OCI-LY1 (cell line): ENCODE results near the gene MYO5B.

Source experiments
- H2AFZ ChIP-seq: fragments of 200-600 bp; sonication (generic), shearing (Covaris generic); 2 replicates; pipeline ENCODE4 v1.6.0; 2014; ENCODE audit warnings: antibody characterized with exemption, mild to moderate bottlenecking, low read length
- H3F3A ChIP-seq: fragments of 200-600 bp; sonication (generic), shearing (Covaris generic); 2 replicates; pipeline ENCODE4 v1.6.0; 2014; ENCODE audit warnings: mild to moderate bottlenecking, antibody characterized with exemption, low read length, moderate library complexity; ENCODE audit not compliant: insufficient read depth
- H3K27ac ChIP-seq: fragments of 200-600 bp; sonication (generic); 2 replicates; pipeline ENCODE4 v1.5.1; 2014; ENCODE audit warnings: low read length, mixed run types, mild to moderate bottlenecking, low read depth; ENCODE audit not compliant: poor library complexity, severe bottlenecking
- H3K27me3 ChIP-seq: fragments of 200-600 bp; sonication (generic); 2 replicates; pipeline ENCODE4 v1.6.0; 2014; ENCODE audit warnings: antibody characterized with exemption, mild to moderate bottlenecking, low read length, moderate library complexity; ENCODE audit not compliant: insufficient read depth
- H3K36me3 ChIP-seq: fragments of 200-600 bp; sonication (generic); 2 replicates; pipeline ENCODE4 v1.6.1; 2014; ENCODE audit warnings: mild to moderate bottlenecking, antibody characterized with exemption, low read length, moderate library complexity, mixed read lengths; ENCODE audit not compliant: insufficient read depth
- H3K4me1 ChIP-seq: fragments of 200-600 bp; sonication (generic); 2 replicates; pipeline ENCODE4 v1.5.1; 2014; ENCODE audit warnings: mild to moderate bottlenecking, low read length, moderate library complexity; ENCODE audit not compliant: insufficient read depth, severe bottlenecking
- H3K4me2 ChIP-seq: fragments of 200-600 bp; sonication (generic), shearing (Covaris generic); 2 replicates; pipeline ENCODE4 v1.6.1; 2014; ENCODE audit warnings: low read length
- H3K4me3 ChIP-seq: fragments of 200-600 bp; sonication (generic); 2 replicates; pipeline ENCODE4 v1.5.1; 2014; ENCODE audit warnings: low read length, low read depth, mild to moderate bottlenecking, mixed read lengths; ENCODE audit not compliant: poor library complexity, severe bottlenecking
- H3K79me2 ChIP-seq: fragments of 200-600 bp; shearing (Covaris generic); 2 replicates; pipeline ENCODE4 v1.6.1; 2016; ENCODE audit warnings: mixed run types, low read length, mixed read lengths; ENCODE audit not compliant: insufficient read depth
- H3K9ac ChIP-seq: fragments of 200-600 bp; sonication (generic), shearing (Covaris generic); 2 replicates; pipeline ENCODE4 v1.6.1; 2014; ENCODE audit warnings: mild to moderate bottlenecking, low read length, mixed read lengths
- H3K9me2 ChIP-seq: fragments of 200-600 bp; sonication (generic), shearing (Covaris generic); 2 replicates; pipeline ENCODE4 v1.6.1; 2014; ENCODE audit warnings: low read depth, mild to moderate bottlenecking, low read length, mixed read lengths
- H3K9me3 ChIP-seq: fragments of 200-600 bp; shearing (Covaris generic); 2 replicates; pipeline ENCODE4 v1.6.1; 2014; ENCODE audit warnings: low read length, mixed read lengths
- H4K20me1 ChIP-seq: fragments of 200-600 bp; sonication (generic), shearing (Covaris generic); 2 replicates; pipeline ENCODE4 v1.6.0; 2016; ENCODE audit warnings: mild to moderate bottlenecking, low read length; ENCODE audit not compliant: insufficient read depth
- EZH2 ChIP-seq: fragments of 200-600 bp; sonication (generic), shearing (Covaris generic); IDR thresholded peaks from 2 replicates; pipeline ENCODE4 v1.8.0; 2017; ENCODE audit warnings: borderline replicate concordance, mixed run types, mild to moderate bottlenecking, antibody characterized with exemption, low read length, moderate library complexity, mixed read lengths
- TF ChIP-seq, protein P1 (sequence below): fragments of 200-600 bp; sonication (generic), shearing (Covaris generic); IDR thresholded peaks from 2 replicates; pipeline ENCODE4 v1.5.1; 2017; ENCODE audit warnings: mild to moderate bottlenecking, antibody characterized with exemption, low read length, moderate library complexity, mixed read lengths

Gene MYO5B

DNA sequence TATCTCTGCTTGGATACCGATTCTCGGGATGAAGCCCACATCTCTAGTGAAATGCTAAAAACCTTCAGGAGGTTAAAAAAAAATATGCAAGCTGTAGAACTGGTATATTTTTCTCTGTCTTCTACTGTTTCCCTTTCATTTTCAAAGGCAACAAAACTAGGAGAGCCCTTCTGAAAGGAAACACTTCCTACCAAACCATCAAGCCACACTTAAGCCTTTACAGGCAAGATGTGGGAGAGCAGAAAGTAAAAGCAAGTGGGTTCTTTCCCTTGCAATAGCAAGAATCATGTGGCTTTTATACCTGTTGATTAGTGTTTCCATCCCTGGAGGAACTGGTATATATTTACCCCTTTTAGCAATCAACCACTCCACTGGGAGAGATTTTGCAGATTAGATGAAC is 233.7 kb downstream of the MYO5B start:
- Histone ChIP-seq H3K36me3 (no peaks in the 10 kb centered on the region), H3K9me3 (no peaks in the 10 kb centered on the region), H3K9me2 (no peaks in the 10 kb centered on the region), H3K79me2 (no peaks in the 10 kb centered on the region), H4K20me1 (no peaks in the 10 kb centered on the region), H3K4me1 (no peaks in the 10 kb centered on the region), H3K27me3 (no peaks in the 10 kb centered on the region), H3K4me3 (no peak overlapping the region), H3K9ac (no peak overlapping the region), H3F3A (no peaks in the 10 kb centered on the region), H2AFZ (no peak overlapping the region), H3K27ac (no peak overlapping the region), H3K4me2 (no peak overlapping the region)
- no peak for TF ChIP-seq EZH2
- TF ChIP-seq, protein P1, sequence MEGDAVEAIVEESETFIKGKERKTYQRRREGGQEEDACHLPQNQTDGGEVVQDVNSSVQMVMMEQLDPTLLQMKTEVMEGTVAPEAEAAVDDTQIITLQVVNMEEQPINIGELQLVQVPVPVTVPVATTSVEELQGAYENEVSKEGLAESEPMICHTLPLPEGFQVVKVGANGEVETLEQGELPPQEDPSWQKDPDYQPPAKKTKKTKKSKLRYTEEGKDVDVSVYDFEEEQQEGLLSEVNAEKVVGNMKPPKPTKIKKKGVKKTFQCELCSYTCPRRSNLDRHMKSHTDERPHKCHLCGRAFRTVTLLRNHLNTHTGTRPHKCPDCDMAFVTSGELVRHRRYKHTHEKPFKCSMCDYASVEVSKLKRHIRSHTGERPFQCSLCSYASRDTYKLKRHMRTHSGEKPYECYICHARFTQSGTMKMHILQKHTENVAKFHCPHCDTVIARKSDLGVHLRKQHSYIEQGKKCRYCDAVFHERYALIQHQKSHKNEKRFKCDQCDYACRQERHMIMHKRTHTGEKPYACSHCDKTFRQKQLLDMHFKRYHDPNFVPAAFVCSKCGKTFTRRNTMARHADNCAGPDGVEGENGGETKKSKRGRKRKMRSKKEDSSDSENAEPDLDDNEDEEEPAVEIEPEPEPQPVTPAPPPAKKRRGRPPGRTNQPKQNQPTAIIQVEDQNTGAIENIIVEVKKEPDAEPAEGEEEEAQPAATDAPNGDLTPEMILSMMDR: no peak

DNA sequence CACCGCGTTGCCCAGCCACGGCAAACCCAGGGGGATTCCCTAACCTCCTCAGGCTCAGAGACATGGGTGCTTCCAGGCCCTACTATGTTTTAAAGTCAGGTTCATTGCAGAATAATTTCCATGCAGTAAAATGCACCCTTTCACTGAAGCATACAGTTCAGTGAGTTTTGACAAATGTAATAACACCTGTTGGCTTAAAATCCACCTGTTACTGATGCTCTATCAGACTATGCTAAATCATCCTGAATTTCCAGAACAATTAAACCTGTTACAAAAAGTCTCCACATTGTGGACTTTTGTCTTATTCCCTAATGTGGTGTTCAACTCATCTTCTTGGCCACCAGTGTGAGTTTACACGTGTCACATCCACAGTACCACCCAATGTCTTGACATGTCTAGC is 234.6 kb downstream of the MYO5B start:
- Histone ChIP-seq H3K27me3 (no peaks in the 10 kb centered on the region), H3K9ac (no peak overlapping the region), H3K79me2 (no peaks in the 10 kb centered on the region), H3K9me2 (no peaks in the 10 kb centered on the region), H3K4me1 (no peaks in the 10 kb centered on the region), H3K36me3 (no peaks in the 10 kb centered on the region), H3F3A (no peaks in the 10 kb centered on the region), H4K20me1 (no peaks in the 10 kb centered on the region), H3K27ac (no peak overlapping the region), H3K4me3 (no peak overlapping the region), H2AFZ (no peak overlapping the region), H3K4me2 (no peak overlapping the region), H3K9me3 (no peaks in the 10 kb centered on the region)
- TF ChIP-seq, protein P1: no peak
- TF ChIP-seq EZH2: no peak

DNA sequence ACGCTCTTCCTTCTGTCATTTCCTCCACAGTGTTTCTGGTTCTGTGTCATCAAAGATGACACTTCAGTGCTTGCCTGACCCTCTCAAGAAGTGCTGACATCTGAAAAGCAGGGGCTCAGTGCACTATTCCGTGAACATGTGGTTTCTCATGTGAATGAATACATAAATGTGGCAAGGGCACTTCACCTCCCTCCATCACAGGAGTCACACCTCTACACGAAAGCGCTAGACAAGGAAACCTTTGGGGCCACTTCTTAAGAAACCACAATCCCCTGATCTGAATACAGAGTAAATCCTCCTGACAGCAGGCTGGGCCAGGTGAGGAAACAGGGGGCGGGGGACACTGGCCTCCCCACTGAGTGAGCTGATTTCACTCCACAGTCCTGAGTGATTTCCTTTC is 235.8 kb downstream of the MYO5B start:
- no peaks in the 10 kb centered on the region for H3F3A ChIP-seq

More for the DNA sequence above, 235.8 kb downstream of the MYO5B start:
- no peak overlapping the region for H3K9ac ChIP-seq
- H3K4me1 ChIP-seq: no peaks in the 10 kb centered on the region
- H2AFZ ChIP-seq: no peak overlapping the region
- no peaks in the 10 kb centered on the region for H3K79me2 ChIP-seq
- H3K4me3 ChIP-seq: no peak overlapping the region
- TF ChIP-seq, protein P1: no peak
- no peak for TF ChIP-seq EZH2
- peaks cover 5% of the 10 kb centered on the region; the same call in 1 of the 2 replicates for H3K27me3 ChIP-seq
- H3K9me2 ChIP-seq: no peaks in the 10 kb centered on the region
- H3K36me3 ChIP-seq: no peaks in the 10 kb centered on the region
- H4K20me1 ChIP-seq: no peaks in the 10 kb centered on the region
- no peak overlapping the region for H3K27ac ChIP-seq
- no peak overlapping the region for H3K4me2 ChIP-seq
- no peaks in the 10 kb centered on the region for H3K9me3 ChIP-seq
